Kidney (tissue), 14 donors: ENCODE results near the gene VIT. TPM values are rescaled to one million over a fixed set of nuclear protein-coding genes. Genes with fewer than 3 reads are reported as not detected.

Experiments
- DNase-seq, 5 donors: peaks; one replicate each; pipeline ENCODE4 v3.0.0-alpha.2; 2013 to 2020
- FAIRE-seq: peaks from 2 replicates; lab custom pipeline; 2012; peaks lifted over from hg19 to GRCh38; lab: Jason Lieb, UNC
- H3K27ac ChIP-seq, 2 donors: one replicate each; pipeline ENCODE4 v1.7.0; 2013; ENCODE audit warnings: low read depth in 2 of 2, low read length in 2 of 2, inconsistent platforms in 1 of 2
- H3K27me3 ChIP-seq: one replicate; pipeline ENCODE4 v1.7.1; 2013; ENCODE audit warnings: low read length, inconsistent platforms; ENCODE audit not compliant: control insufficient read depth, insufficient read depth
- H3K36me3 ChIP-seq, 3 donors: one replicate each; pipeline versions ENCODE4 v1.7.0 to v1.7.1; 2013; ENCODE audit warnings: low read length in 3 of 3, control low read depth in 1 of 3, inconsistent platforms in 1 of 3; ENCODE audit not compliant: insufficient read depth in 3 of 3, control insufficient read depth in 2 of 3
- H3K4me1 ChIP-seq, 3 donors: one replicate each; pipeline versions ENCODE4 v1.7.0 to v1.7.1; 2013; ENCODE audit warnings: low read length in 3 of 3, inconsistent platforms in 1 of 3, low read depth in 1 of 3; ENCODE audit not compliant: control insufficient read depth in 2 of 3, insufficient read depth in 2 of 3
- H3K4me3 ChIP-seq, 3 donors: one replicate each; pipeline versions ENCODE4 v1.7.0 to v1.8.1; 2013; ENCODE audit warnings: low read length in 3 of 3, control low read depth in 1 of 3, inconsistent platforms in 1 of 3
- H3K9ac ChIP-seq, 3 donors: one replicate each; pipeline versions ENCODE4 v1.7.0 to v1.7.1; 2013; ENCODE audit warnings: low read length in 3 of 3, control low read depth in 1 of 3, inconsistent platforms in 1 of 3
- H3K9me3 ChIP-seq, 3 donors: one replicate each; pipeline versions ENCODE4 v1.7.0 to v1.7.1; 2013; ENCODE audit warnings: low read length in 3 of 3, control low read depth in 1 of 3, inconsistent platforms in 1 of 3; ENCODE audit not compliant: control insufficient read depth in 2 of 3, insufficient read depth in 1 of 3
- intact Hi-C: fragments of 100-400 bp; cut with DNase I; formaldehyde crosslinking; loops from one replicate; pipeline ENCODE4 v1.11.1; 2022
- polyA plus RNA-seq: library from polyadenylated mRNA; stranded (reverse); fragments of 350-450 nt; fragmentation: Illumina TruSeq; extraction: RNeasy Lipid Tissue Mini Kit (QIAGEN cat#74804); gene quantifications from one replicate; pipeline ENCODE4 v1.2.3, GENCODE V29; 2014; ENCODE audit warnings: low read depth, low replicate concordance; ENCODE audit not compliant: insufficient read depth
- total RNA-seq: library from RNA; stranded (reverse); fragmentation: NEBNext Ultra II Directional; extraction: Animal tissue kit (Norgen Biotek cat#: 25700); gene quantifications from one replicate; pipeline ENCODE4 v1.2.1, GENCODE V29; 2021
- TF ChIP-seq, protein P1 (sequence below): IDR thresholded peaks from 3 replicates; pipeline ENCODE4 v1.5.1; 2012; ENCODE audit warnings: mild to moderate bottlenecking, moderate library complexity, borderline replicate concordance; ENCODE audit not compliant: insufficient read depth; ENCODE audit errors: extremely low read depth
- donor health status: control.
- donor health status: control.
- donor health status: control.
- donor health status: control.
- donor health status: control.
- donor health status: DM: yes; HTN: yes; CAD: no.
- donor health status: Normal renal cell carcinoma (clear cell type).

VIT gene
- total and polyA plus RNA-seq, 2 donors from 2014 or later = 0.15 TPM; not detected in 1

GRCh38 chr2:36781907-36782720 lies 85.6 kb downstream of the VIT start:
- no peak overlapping the region for H3K27ac ChIP-seq
- H3K4me1 ChIP-seq = no peaks in the 10 kb centered on the region
- TF ChIP-seq, protein P1, sequence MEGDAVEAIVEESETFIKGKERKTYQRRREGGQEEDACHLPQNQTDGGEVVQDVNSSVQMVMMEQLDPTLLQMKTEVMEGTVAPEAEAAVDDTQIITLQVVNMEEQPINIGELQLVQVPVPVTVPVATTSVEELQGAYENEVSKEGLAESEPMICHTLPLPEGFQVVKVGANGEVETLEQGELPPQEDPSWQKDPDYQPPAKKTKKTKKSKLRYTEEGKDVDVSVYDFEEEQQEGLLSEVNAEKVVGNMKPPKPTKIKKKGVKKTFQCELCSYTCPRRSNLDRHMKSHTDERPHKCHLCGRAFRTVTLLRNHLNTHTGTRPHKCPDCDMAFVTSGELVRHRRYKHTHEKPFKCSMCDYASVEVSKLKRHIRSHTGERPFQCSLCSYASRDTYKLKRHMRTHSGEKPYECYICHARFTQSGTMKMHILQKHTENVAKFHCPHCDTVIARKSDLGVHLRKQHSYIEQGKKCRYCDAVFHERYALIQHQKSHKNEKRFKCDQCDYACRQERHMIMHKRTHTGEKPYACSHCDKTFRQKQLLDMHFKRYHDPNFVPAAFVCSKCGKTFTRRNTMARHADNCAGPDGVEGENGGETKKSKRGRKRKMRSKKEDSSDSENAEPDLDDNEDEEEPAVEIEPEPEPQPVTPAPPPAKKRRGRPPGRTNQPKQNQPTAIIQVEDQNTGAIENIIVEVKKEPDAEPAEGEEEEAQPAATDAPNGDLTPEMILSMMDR = no peak
- H3K36me3 ChIP-seq = no peaks in the 10 kb centered on the region
- DNase-seq = peak in 1 of 5 donors; percentile 37
- no peak overlapping the region for H3K9ac ChIP-seq
- H3K9me3 ChIP-seq = no peaks in the 10 kb centered on the region
- no peak for FAIRE-seq
- intact Hi-C loops = no loop called here
- H3K4me3 ChIP-seq = peak overlapping the region in 1 of 3 donors; percentile 6
- H3K27me3 ChIP-seq = no peaks in the 10 kb centered on the region

DNA sequence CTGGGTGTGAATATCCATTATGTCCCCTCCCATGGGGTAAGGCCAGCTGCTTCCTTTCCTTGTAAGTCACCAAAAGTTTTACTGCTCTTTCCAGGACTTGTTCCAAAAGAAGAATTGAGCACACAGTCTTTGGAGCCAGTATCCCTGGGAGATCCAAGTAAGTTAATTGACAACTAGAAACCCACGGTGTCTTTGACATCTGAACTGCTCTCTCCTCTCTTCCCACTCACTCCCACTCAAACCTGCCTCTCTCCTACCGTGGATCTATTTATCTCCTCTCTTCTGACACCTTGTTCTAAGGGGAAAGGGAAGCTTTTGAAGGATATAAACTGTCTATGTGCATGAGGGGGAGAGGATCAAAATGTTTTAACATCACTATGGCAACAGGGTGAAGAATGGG lies 86.7 kb downstream of the VIT start:
- DNase-seq = peak in 3 of 5 donors; percentile 14 to 86 (median 59)
- no peak overlapping the region for H3K27ac ChIP-seq
- no peak for FAIRE-seq
- H3K36me3 ChIP-seq = no peaks in the 10 kb centered on the region
- no peak overlapping the region for H3K4me3 ChIP-seq
- H3K27me3 ChIP-seq = no peaks in the 10 kb centered on the region
- intact Hi-C loops = no loop called here
- H3K9me3 ChIP-seq = no peaks in the 10 kb centered on the region
- H3K9ac ChIP-seq = no peak overlapping the region
- TF ChIP-seq, protein P1 = no peak
- H3K4me1 ChIP-seq = no peaks in the 10 kb centered on the region

- H3K9ac ChIP-seq = no peak overlapping the region
- FAIRE-seq = no peak
- H3K27me3 ChIP-seq = no peaks in the 10 kb centered on the region
- no peak overlapping the region for H3K4me3 ChIP-seq
- no peaks in the 10 kb centered on the region for H3K4me1 ChIP-seq
- no peaks in the 10 kb centered on the region for H3K36me3 ChIP-seq
- H3K9me3 ChIP-seq = no peaks in the 10 kb centered on the region
- H3K27ac ChIP-seq = no peak overlapping the region
- TF ChIP-seq, protein P1 = peak; percentile 95
- intact Hi-C loops = no loop called here
- DNase-seq = peak in 4 of 5 donors; percentile 78 to 86 (median 82)
These were observed 88.8 kb downstream of the VIT start for GRCh38 chr2:36785179-36785795.
